GM12873 (cell line): ENCODE results near the gene VAMP2.

ENCODE experiments used
- CTCF ChIP-seq: IDR thresholded peaks from 2 replicates; pipeline ENCODE4 v1.5.1; 2012; ENCODE audit warnings: low read depth, mild to moderate bottlenecking, moderate library complexity, low read length, control low read depth; ENCODE audit not compliant: insufficient read depth; ENCODE audit errors: missing control alignments

VAMP2 gene

DNA sequence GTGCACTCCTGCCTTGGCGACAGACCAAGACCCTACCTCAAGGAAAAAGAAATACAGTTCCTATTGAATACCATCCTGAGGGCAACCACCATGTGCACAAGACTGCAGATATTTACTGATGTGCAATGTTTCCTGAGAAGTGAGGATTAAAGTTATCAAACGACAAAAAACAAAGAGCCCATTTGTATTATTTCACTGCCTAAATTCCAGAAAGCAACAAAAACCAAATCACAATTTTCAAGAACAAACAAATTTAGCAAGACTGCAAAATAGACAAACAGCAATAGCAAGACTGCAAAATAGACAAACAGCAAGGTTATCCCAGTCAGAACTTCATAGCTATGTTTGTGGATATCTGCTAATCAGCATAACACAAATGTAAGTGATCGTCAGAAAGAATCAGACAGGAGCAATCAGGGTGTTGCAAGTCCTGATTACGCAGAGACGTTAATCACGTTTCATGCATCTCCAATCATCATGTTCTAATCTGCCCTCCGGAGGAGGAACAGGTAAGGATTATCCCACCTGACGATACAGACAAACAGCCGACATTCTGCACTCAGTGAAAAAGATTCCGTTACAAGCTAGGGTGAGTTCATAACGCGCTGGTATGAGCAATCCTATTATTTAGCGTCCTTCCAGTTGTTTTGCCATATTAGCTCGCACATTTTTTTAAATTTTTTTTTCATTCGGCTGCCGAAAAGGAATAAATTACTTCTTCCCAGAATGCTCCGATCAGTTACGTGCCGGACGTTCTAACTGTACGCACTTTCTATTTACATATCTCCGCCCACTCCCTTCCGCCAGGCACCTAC is 10.5 kb upstream of the VAMP2 start:
- no peak for TF ChIP-seq CTCF

- TF ChIP-seq CTCF: no peak
Measured at GRCh38 chr17:8167526-8167925, 4.8 kb upstream of the VAMP2 start.

- no peak for TF ChIP-seq CTCF
Measured at GRCh38 chr17:8166731-8167130, 4.0 kb upstream of the VAMP2 start.

DNA sequence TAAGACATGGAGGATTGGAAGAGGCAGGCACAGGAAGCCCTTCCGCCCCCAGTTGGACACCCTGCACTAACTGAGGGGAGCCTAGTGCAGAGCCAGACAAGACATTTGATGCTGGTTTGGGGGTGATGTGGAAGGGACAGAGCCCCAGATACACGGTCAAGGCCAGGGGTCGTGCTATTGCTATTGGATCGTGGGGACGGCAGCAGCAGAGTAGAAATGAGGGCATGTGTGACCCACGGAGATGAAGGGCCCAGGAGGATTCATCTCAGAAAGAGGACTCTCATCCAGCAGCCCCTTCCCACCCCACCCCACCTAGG is 2.0 kb upstream of the VAMP2 start:
- TF ChIP-seq CTCF: no peak

GRCh38 chr17:8163978-8164814 is 1.4 kb upstream of the VAMP2 start:
- no peak for TF ChIP-seq CTCF

DNA sequence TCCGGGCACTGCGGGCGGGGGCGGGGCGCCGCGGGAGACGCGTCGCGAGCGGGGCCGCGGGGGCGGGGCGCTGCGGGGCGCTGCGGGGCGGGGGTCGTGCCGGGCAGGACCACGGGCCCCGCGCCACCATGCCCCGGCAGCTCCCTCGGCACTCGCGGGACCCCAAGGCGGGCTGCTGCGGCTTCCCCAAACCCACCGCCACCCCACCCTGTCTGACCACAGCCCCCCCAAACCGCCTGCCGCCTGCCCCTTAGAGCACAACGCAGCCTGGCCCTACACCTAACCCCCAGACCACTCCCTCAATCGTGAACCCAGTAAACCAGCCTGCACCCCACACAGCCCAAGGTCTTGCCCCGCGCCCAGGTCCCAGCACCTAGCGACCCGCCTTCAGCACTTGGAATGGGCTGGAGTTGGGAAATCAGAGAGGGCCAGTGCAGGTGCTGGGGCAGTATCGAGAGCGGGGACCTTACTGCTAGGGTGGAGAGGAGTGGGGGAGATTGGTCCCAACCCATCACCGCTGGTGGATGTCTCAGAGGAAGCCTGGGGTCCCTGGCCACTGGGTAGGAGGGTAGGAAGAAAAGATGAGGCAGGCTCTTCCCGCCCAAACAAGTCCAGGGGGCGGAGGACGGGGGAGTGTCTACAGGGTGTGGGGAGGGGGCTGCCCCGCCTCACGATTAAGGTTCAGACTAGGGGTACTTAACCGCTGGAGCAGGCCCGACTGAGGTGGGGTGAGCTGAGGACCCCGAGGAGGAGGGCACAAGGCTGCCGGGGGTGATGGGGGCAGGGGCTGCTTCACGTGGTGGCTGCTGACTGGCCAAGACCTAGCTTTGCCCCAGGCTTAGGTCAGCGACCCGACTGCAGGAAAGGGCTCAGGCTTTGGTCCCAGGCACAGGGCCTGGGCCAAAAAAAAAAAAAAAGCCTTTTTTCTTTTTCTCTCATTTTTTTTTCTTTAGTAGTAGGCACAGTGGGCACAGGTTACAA is 539 bp upstream of the VAMP2 start:
- TF ChIP-seq CTCF: no peak
